ENCODE measurements around the gene CAVIN4. TPM values are rescaled to one million over a fixed set of nuclear protein-coding genes. Genes with fewer than 3 reads are reported as not detected.

The CAVIN4 gene, protein sequence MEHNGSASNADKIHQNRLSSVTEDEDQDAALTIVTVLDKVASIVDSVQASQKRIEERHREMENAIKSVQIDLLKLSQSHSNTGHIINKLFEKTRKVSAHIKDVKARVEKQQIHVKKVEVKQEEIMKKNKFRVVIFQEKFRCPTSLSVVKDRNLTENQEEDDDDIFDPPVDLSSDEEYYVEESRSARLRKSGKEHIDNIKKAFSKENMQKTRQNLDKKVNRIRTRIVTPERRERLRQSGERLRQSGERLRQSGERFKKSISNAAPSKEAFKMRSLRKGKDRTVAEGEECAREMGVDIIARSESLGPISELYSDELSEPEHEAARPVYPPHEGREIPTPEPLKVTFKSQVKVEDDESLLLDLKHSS
- 0.89 and 1.6 TPM in 2 replicates for total RNA-seq

DNA sequence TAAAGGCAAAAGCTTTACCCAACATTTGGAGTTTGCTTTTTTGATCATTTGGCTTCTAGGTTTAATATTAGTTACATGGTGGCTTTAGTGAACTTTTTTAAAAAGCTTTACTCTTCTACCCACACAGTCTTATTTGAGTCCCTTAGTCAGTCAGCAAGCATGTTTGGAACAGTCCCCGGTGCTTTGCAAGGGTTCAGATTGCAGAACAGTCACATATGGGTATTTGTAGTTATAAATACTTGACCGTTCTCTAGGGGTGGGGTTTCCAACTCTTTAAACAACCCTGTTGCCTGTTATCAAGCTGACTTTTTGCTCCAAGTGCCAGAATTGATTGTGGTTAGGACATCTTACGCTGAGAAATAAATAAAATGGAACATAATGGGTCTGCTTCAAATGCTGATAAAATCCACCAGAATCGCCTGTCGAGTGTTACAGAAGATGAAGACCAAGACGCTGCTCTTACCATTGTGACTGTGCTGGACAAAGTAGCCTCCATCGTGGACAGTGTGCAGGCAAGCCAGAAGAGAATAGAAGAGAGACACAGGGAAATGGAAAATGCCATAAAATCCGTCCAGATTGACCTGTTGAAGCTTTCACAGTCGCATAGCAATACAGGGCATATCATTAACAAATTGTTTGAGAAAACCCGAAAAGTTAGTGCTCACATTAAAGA lies at the start of gene CAVIN4:
Gene CAVIN4 (plus strand): TSS at position 304 of the 673 bp plus-strand sequence. CDS start 65 bp downstream, at position 369.

Other genes with a start within 250 kb of the CAVIN4 start
- 40.2 and 44.5 TPM in 2 replicates for gene TEX10, start 225.1 kb upstream of the CAVIN4 start, total RNA-seq
- 83.2 and 99.1 TPM in 2 replicates for gene MSANTD3, start 150.9 kb upstream of the CAVIN4 start, total RNA-seq
- 1.5 and 2.5 TPM in 2 replicates for gene TMEFF1, start 104.9 kb upstream of the CAVIN4 start, total RNA-seq

Data from uterine smooth muscle cell (primary cell).